Measurements from ENCODE around the gene INTS2.
"Not testable (repeated sequence)": the region's sequence is repeated elsewhere in the genome, so short reads cannot be mapped to it uniquely, and the experiment has no call there.

Gene INTS2

DNA sequence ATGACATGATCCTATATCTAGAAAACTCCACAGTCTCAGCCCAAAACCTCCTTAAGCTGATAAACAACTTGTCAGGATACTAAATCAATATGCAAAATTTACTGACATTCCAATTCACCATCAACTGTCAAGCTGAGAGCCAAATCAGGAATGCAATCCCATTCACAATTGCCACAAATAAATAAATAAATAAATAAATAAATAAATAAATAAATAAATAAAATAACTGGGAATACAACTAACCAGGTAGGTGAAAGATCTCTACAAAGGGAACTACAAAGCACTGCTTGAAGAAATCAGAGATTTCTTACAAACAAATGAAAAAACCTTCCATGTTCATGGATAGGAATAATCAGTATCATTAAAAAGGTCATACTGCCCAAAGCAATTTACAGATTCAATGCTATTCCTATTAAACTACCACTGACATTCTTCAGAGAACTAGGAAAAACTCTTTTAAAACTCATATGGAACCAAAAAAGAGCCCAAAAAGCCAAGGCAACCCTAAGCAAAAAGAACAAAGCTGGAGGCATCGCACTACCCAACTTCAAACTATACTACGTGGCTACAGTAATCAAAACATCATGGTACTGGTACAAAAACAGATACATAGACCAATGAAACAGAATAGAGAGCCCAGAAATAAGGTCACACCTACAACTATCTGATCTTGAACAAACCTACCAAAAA, 102.2 kb downstream of the INTS2 start:
- TF ChIP-seq, protein P1, sequence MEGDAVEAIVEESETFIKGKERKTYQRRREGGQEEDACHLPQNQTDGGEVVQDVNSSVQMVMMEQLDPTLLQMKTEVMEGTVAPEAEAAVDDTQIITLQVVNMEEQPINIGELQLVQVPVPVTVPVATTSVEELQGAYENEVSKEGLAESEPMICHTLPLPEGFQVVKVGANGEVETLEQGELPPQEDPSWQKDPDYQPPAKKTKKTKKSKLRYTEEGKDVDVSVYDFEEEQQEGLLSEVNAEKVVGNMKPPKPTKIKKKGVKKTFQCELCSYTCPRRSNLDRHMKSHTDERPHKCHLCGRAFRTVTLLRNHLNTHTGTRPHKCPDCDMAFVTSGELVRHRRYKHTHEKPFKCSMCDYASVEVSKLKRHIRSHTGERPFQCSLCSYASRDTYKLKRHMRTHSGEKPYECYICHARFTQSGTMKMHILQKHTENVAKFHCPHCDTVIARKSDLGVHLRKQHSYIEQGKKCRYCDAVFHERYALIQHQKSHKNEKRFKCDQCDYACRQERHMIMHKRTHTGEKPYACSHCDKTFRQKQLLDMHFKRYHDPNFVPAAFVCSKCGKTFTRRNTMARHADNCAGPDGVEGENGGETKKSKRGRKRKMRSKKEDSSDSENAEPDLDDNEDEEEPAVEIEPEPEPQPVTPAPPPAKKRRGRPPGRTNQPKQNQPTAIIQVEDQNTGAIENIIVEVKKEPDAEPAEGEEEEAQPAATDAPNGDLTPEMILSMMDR (IDR thresholded peaks at IDR 0.05; ENCODE audit: low read depth, low read length, missing control alignments), result no peak
- H3K4me3 ChIP-seq (replicated peaks; ENCODE audit: low read depth, low read length), result no peak overlapping the region
- DNase-seq (ENCODE audit: extremely low read depth, low read depth), result no peak

DNA sequence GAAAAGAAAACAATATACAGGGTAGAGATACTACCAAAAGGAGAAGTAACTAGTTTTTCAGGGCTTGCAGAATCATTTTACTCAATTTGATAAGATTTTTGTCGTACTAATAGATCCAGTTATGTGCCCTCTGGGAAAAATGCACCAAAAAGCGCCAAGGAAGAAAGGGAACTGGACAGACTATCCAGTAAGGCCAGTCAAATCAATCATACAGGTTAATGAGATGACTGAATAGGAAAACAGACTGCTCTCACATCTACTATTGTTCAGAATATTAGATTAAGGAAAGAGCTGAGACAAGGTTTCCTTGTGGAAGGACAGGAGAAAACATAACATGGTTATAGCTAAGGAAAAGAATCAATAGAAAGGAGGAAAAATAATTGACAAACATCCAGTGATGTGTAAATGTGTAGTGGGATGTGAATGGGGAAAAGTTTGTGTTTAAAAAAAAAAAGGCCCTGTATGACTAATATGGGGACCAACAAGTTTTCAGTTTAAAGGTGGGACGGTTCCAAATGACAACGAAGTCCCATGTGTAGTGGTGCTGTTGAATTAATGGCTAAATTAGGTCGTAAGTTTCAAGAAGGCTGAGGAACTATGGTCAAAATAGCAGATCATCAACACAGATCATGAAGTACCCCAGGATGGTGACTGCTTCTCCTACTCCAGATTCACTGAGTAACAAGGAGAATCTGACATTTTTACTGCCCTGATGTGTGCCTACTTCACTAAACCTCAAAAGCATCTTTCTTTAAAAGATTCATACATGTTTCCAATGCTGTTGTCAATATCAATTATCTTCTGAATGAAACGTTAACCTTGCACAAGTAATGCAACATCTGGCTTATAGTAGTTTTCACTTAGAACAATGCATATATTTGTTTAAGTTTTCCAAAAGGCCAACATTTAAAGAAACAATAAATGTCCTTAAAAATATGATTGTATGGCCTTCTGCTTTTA, 105.2 kb downstream of the INTS2 start:
- no peak for DNase-seq (ENCODE audit: extremely low read depth, low read depth)
- H3K4me3 ChIP-seq (replicated peaks; ENCODE audit: low read depth, low read length), result no peak overlapping the region

DNA sequence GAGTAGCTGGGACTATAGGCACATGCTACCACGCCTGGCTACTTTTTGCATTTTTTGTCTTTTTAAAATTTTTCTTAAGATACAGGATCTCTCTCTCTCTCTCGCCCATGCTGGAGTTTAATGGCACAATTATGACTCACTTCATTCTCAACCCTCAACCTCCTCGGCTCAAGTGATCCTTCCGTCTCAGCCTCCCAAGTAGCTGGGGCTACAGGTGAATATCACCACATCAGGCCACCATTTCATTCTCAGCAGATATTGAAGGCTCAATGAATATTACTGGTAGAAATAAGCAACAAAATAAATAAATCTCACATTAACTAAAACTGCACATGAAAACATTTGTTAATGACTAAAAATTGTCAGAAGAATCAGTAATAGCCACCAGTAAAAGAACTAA, 106.1 kb downstream of the INTS2 start:
- no peak for DNase-seq (ENCODE audit: extremely low read depth, low read depth)
- TF ChIP-seq, protein P1 (IDR thresholded peaks at IDR 0.05; ENCODE audit: low read depth, low read length, missing control alignments), result no peak
- no peak overlapping the region for H3K4me3 ChIP-seq (replicated peaks; ENCODE audit: low read depth, low read length)

More for the DNA sequence above, 105.2 kb downstream of the INTS2 start:
- TF ChIP-seq, protein P1 (IDR thresholded peaks at IDR 0.05; ENCODE audit: low read depth, low read length, missing control alignments), result no peak

DNA sequence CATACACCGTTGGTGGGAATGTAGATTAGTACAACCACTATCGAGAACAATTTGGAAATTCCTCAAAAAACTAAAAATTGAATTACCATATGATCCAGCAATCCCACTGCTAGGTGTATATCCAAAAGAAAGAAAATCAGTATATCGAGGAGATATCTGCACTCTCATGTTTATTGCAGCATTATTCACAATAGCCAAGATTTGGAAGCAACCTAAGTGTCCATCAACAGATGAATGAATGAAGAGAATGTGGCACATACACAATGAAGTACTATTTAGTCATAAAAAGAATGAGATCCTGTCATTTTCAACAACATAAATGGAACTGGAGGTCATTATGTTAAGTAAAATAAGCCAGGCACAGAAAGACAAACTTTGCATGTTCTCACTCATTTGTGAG, 108.5 kb downstream of the INTS2 start:
- DNase-seq (ENCODE audit: extremely low read depth, low read depth); H3K4me3 ChIP-seq (replicated peaks; ENCODE audit: low read depth, low read length): not testable (repeated sequence)

DNA sequence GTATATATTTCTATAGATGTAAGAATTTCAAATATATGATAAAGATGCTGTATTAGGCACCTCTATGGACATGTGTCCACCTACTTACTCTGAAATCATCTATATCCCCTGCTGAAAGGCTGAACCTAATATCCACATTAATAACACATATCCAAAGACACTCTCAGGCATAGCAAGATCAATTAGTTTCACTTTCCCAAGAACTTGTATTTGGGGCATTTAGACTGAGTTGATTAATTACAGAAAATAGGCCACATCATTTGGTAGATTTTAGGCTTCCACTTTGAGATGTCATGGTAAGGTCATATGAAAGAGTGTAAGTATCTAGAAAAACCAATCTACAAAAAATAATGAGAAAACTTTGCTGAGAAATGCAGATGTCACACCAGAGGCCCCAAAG, 109.6 kb downstream of the INTS2 start:
- TF ChIP-seq, protein P1 (IDR thresholded peaks at IDR 0.05; ENCODE audit: low read depth, low read length, missing control alignments), result no peak

DNA sequence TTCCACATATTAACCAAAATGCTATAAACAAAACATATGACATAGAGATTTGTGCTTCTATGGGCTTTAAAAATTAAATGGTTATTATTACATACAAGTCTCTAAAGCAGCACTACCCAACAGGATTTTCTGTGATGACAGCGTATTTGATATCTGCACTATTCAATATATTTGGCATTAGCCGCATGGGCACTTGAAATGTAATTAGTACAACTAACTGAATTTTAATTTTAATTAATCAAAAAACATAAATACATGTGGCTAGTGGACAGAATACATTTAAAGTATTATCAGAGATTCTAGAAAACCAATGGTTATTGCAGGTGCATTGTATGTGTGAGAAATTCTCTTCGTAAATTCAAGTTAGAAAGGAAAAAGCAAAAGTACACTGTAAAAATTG, 110.3 kb downstream of the INTS2 start:
- TF ChIP-seq, protein P1 (IDR thresholded peaks at IDR 0.05; ENCODE audit: low read depth, low read length, missing control alignments), result no peak
- H3K4me3 ChIP-seq (replicated peaks; ENCODE audit: low read depth, low read length), result no peak overlapping the region
- no peak for DNase-seq (ENCODE audit: extremely low read depth, low read depth)

More for the DNA sequence above, 109.6 kb downstream of the INTS2 start:
- DNase-seq (ENCODE audit: extremely low read depth, low read depth), result no peak
- no peak overlapping the region for H3K4me3 ChIP-seq (replicated peaks; ENCODE audit: low read depth, low read length)

DNA sequence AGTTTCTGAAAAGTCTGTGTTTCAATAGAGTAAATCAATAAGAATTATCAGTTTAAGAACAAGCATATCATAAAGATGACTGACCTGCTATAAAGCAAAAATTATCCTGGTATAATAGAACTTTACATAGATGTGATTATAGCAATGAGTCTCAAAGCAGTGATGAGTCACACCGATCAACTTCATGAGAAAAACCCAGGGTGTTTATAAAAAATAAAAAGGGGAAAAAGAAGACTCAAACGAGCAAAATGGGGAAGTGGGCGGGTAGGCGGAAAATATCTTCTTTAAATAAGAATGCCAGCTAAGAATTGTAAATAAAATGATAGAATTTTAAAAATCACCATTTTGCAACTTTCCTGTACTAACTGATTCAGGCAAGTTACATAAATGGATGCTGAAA, 111.2 kb downstream of the INTS2 start:
- H3K4me3 ChIP-seq (replicated peaks; ENCODE audit: low read depth, low read length), result no peak overlapping the region
- TF ChIP-seq, protein P1 (IDR thresholded peaks at IDR 0.05; ENCODE audit: low read depth, low read length, missing control alignments), result no peak
- no peak for DNase-seq (ENCODE audit: extremely low read depth, low read depth)

Measured in HFF-Myc (cell line).